Measurements from ENCODE around the gene ST3GAL3.

- TF ChIP-seq ZNF549 (tag by site-specific recombination; IDR thresholded peaks at IDR 0.05) (no peak), ZNF776 (tag by site-specific recombination; IDR thresholded peaks at IDR 0.05; ENCODE audit: borderline replicate concordance) (no peak), HOXD13 (CRISPR knock-in tag; IDR thresholded peaks at IDR 0.05; ENCODE audit: borderline replicate concordance) (no peak)
- TF ChIP-seq, protein P1, sequence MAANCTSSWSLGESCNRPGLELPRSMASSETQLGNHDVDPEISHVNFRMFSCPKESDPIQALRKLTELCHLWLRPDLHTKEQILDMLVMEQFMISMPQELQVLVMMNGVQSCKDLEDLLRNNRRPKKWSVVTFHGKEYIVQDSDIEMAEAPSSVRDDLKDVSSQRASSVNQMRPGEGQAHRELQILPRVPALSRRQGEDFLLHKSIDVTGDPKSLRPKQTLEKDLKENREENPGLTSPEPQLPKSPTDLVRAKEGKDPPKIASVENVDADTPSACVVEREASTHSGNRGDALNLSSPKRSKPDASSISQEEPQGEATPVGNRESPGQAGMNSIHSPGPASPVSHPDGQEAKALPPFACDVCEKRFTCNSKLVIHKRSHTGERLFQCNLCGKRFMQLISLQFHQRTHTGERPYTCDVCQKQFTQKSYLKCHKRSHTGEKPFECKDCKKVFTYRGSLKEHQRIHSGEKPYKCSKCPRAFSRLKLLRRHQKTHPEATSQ (tag by site-specific recombination; IDR thresholded peaks at IDR 0.05) = no peak
These were observed 90.6 kb downstream of the ST3GAL3 start for GRCh38 chr1:43797891-43798290.
